Measurements from ENCODE around the gene MBD3L1.

MBD3L1 gene

DNA sequence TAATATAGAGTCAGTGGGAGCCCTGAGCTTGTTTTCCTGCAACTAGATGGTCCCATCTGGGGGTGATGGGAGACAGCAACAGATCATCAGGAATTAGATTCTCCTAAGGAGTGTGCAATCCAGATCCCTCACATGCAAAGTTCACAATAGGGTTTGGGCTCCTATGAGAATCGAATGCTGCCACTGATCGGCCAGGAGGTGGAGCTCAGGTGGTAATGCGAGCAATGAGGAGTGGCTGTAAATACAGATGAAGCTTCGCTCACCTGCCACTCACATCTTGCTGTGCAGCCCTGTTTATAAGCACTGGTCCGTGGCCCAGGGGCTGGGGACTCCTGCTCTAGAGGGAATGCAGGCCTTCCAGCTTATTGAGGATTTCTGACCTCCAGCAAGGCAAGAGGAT, 5.8 kb upstream of the MBD3L1 start:
- Histone ChIP-seq H3K9me3 (ENCODE audit: insufficient read depth, low read length) (0 out of 2 replicates have a peak, but pooled peaks cover 3% of the 10 kb centered on the region), H4K20me1 (ENCODE audit: insufficient read depth, low read length) (no peaks in the 10 kb centered on the region), H3K4me1 (ENCODE audit: low read length) (no peaks in the 10 kb centered on the region), H3K9ac (ENCODE audit: low read length) (no peak overlapping the region), H3K79me2 (ENCODE audit: low read length) (no peaks in the 10 kb centered on the region), H3K27ac (ENCODE audit: low read length) (no peak overlapping the region), H3K4me3 (ENCODE audit: low read length) (no peak overlapping the region), H3K4me2 (ENCODE audit: low read length) (no peak overlapping the region), H2AFZ (ENCODE audit: low read depth, low read length) (no peak overlapping the region), H3K27me3 (ENCODE audit: low read depth, low read length) (no peaks in the 10 kb centered on the region), H3K36me3 (replicated peaks; ENCODE audit: low read depth, low read length) (no peaks in the 10 kb centered on the region)
- TF ChIP-seq, protein P1, sequence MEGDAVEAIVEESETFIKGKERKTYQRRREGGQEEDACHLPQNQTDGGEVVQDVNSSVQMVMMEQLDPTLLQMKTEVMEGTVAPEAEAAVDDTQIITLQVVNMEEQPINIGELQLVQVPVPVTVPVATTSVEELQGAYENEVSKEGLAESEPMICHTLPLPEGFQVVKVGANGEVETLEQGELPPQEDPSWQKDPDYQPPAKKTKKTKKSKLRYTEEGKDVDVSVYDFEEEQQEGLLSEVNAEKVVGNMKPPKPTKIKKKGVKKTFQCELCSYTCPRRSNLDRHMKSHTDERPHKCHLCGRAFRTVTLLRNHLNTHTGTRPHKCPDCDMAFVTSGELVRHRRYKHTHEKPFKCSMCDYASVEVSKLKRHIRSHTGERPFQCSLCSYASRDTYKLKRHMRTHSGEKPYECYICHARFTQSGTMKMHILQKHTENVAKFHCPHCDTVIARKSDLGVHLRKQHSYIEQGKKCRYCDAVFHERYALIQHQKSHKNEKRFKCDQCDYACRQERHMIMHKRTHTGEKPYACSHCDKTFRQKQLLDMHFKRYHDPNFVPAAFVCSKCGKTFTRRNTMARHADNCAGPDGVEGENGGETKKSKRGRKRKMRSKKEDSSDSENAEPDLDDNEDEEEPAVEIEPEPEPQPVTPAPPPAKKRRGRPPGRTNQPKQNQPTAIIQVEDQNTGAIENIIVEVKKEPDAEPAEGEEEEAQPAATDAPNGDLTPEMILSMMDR (IDR thresholded peaks at IDR 0.05; ENCODE audit: low read depth, low read length) = no peak
- TF ChIP-seq EZH2phosphoT487 (IDR thresholded peaks at IDR 0.05; ENCODE audit: low read depth) = no peak

DNA sequence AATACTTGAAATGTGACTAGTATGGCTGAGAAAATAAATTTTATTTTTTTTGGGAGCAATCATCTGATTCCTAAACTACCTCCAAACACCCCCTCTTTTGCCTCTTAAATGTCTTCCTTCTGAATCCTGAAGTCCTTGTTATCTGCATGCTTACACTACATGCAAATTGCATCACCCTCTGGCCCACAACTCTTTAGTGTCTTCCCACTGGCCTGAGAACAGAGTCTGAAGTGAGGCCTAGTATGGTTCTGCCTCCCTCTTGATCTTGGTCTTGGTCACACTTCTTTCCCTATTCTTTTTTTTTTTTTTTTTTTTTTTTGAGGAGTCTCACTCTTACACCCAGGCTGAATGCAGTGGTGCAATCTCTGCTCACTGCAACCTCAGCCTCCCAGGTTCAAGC, 4.9 kb upstream of the MBD3L1 start:
- Histone ChIP-seq H3K79me2 (ENCODE audit: low read length) (no peaks in the 10 kb centered on the region), H3K27ac (ENCODE audit: low read length) (no peak overlapping the region), H3K9me3 (ENCODE audit: insufficient read depth, low read length) (peaks cover 5% of the 10 kb centered on the region; the same call in 1 of the 2 replicates), H3K36me3 (replicated peaks; ENCODE audit: low read depth, low read length) (no peaks in the 10 kb centered on the region), H3K9ac (ENCODE audit: low read length) (no peak overlapping the region), H3K4me2 (ENCODE audit: low read length) (no peak overlapping the region), H3K27me3 (ENCODE audit: low read depth, low read length) (no peaks in the 10 kb centered on the region), H2AFZ (ENCODE audit: low read depth, low read length) (no peak overlapping the region), H4K20me1 (ENCODE audit: insufficient read depth, low read length) (no peaks in the 10 kb centered on the region), H3K4me3 (ENCODE audit: low read length) (no peak overlapping the region), H3K4me1 (ENCODE audit: low read length) (no peaks in the 10 kb centered on the region)
- TF ChIP-seq, protein P1 (IDR thresholded peaks at IDR 0.05; ENCODE audit: low read depth, low read length) = no peak
- no peak for TF ChIP-seq EZH2phosphoT487 (IDR thresholded peaks at IDR 0.05; ENCODE audit: low read depth)

DNA sequence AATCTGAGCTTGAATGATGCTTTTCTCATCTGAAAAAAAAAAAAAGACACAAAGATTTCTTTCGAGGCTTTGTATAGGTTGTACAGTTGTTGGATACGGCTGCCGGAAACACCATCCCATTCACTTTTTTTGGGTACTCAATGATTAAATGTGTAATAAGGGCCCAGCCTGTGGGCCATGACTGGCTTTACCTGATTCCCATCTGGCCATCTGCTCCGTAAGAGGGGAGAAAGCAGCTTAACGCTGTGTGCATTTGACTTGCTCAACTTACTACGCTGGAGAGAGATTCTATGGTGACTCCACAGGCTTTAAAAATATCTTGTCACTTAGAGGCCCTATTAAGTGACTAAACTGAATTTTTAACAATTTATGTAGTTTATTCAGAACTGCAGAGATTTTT, 804 bp upstream of the MBD3L1 start:
- Histone ChIP-seq H2AFZ (ENCODE audit: low read depth, low read length) (no peak overlapping the region), H3K9me3 (ENCODE audit: insufficient read depth, low read length) (peaks cover 6% of the 10 kb centered on the region; the same call in 1 of the 2 replicates), H3K4me2 (ENCODE audit: low read length) (no peak overlapping the region), H3K27me3 (ENCODE audit: low read depth, low read length) (no peaks in the 10 kb centered on the region), H3K36me3 (replicated peaks; ENCODE audit: low read depth, low read length) (no peaks in the 10 kb centered on the region), H4K20me1 (ENCODE audit: insufficient read depth, low read length) (no peaks in the 10 kb centered on the region), H3K27ac (ENCODE audit: low read length) (no peak overlapping the region), H3K79me2 (ENCODE audit: low read length) (no peaks in the 10 kb centered on the region), H3K4me1 (ENCODE audit: low read length) (no peaks in the 10 kb centered on the region), H3K9ac (ENCODE audit: low read length) (no peak overlapping the region), H3K4me3 (ENCODE audit: low read length) (no peak overlapping the region)
- no peak for TF ChIP-seq EZH2phosphoT487 (IDR thresholded peaks at IDR 0.05; ENCODE audit: low read depth)
- TF ChIP-seq, protein P1 (IDR thresholded peaks at IDR 0.05; ENCODE audit: low read depth, low read length) = no peak

DNA sequence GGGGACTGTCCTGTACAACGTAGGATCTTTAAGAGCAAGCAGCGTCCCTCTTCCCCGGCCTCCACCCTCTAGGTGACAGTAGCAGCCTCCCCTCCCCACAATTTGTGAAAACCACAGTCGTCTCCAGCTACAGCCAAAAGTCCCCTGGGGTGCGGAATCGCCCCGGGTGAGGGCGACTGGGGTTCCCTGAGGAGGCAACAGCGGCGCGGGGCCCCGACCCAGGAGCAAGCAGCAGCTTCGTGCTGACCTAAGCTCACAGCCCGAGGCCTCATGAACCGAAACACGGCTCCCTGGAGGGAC, 395 bp upstream of the MBD3L1 start:
- Histone ChIP-seq H3K9ac (ENCODE audit: low read length) (no peak overlapping the region), H4K20me1 (ENCODE audit: insufficient read depth, low read length) (no peaks in the 10 kb centered on the region), H3K4me2 (ENCODE audit: low read length) (no peak overlapping the region), H3K36me3 (replicated peaks; ENCODE audit: low read depth, low read length) (no peaks in the 10 kb centered on the region), H3K9me3 (ENCODE audit: insufficient read depth, low read length) (peaks cover 6% of the 10 kb centered on the region; the same call in 1 of the 2 replicates), H3K4me3 (ENCODE audit: low read length) (no peak overlapping the region), H3K4me1 (ENCODE audit: low read length) (no peaks in the 10 kb centered on the region), H3K27ac (ENCODE audit: low read length) (no peak overlapping the region), H3K27me3 (ENCODE audit: low read depth, low read length) (no peaks in the 10 kb centered on the region), H2AFZ (ENCODE audit: low read depth, low read length) (no peak overlapping the region), H3K79me2 (ENCODE audit: low read length) (no peaks in the 10 kb centered on the region)
- TF ChIP-seq, protein P1 (IDR thresholded peaks at IDR 0.05; ENCODE audit: low read depth, low read length) = no peak
- TF ChIP-seq EZH2phosphoT487 (IDR thresholded peaks at IDR 0.05; ENCODE audit: low read depth) = no peak
